Subcutaneous abdominal adipose tissue (tissue), 5 donors: ENCODE measurements around the gene PRKRA.
"Not testable (repeated sequence)": the region's sequence is repeated elsewhere in the genome, so short reads cannot be mapped to it uniquely, and the experiment has no call there.

Experiments used
- H3K27ac ChIP-seq: one replicate; pipeline ENCODE4 v1.7.0; 2013; ENCODE audit warnings: low read depth, mild to moderate bottlenecking, inconsistent platforms, low read length, moderate library complexity
- H3K27me3 ChIP-seq, 5 donors: one replicate each; pipeline ENCODE4 v1.7.0; 2013; ENCODE audit warnings: low read length in 5 of 5, inconsistent platforms in 1 of 5; ENCODE audit not compliant: control insufficient read depth in 5 of 5, insufficient read depth in 4 of 5
- H3K36me3 ChIP-seq, 5 donors: one replicate each; pipeline ENCODE4 v1.7.0; 2013; ENCODE audit warnings: low read length in 5 of 5; ENCODE audit not compliant: control insufficient read depth in 5 of 5, insufficient read depth in 5 of 5
- H3K4me1 ChIP-seq, 5 donors: one replicate each; pipeline ENCODE4 v1.7.0; 2013; ENCODE audit warnings: low read length in 5 of 5, mild to moderate bottlenecking in 3 of 5, moderate library complexity in 1 of 5; ENCODE audit not compliant: control insufficient read depth in 5 of 5, insufficient read depth in 5 of 5
- H3K4me3 ChIP-seq, 5 donors: one replicate each; pipeline ENCODE4 v1.7.0; 2013; ENCODE audit warnings: low read length in 5 of 5, low read depth in 1 of 5
- H3K9ac ChIP-seq, 5 donors: one replicate each; pipeline ENCODE4 v1.7.0; 2013; ENCODE audit warnings: low read length in 5 of 5, mild to moderate bottlenecking in 4 of 5, moderate library complexity in 3 of 5
- H3K9me3 ChIP-seq, 5 donors: one replicate each; pipeline ENCODE4 v1.7.0; 2013; ENCODE audit warnings: low read length in 5 of 5; ENCODE audit not compliant: control insufficient read depth in 5 of 5
- donor health status: healthy.
- donor health status: healthy.
- donor health status: healthy.
- donor health status: healthy.
- donor health status: healthy.

Gene PRKRA

DNA sequence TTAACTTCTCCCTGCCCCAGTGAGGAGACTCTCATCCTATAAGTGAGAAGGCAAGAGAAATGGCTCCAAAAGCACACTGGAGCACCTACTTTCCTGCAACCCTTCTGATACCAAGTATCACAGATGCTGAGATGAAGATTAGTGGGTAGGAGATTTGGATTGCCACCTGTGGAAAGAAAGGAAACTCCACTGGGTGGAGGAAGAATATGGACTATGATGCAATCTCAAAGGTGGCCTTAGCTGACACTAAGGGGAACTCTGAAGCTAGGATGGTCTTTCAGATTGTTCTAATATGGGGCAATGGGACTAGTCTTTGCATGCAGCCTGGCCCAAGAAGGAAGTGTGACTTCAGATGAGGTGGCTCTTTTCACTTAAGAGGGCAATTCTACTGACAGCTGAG lies 21.6 kb downstream of the PRKRA start:
- H3K27me3 ChIP-seq, result no peaks in the 10 kb centered on the region
- H3K4me3 ChIP-seq, result no peak overlapping the region
- H3K4me1 ChIP-seq, result peaks cover 0 to 4% (median 0%) of the 10 kb centered on the region in 5 donors
- H3K27ac ChIP-seq, result no peak overlapping the region
- H3K36me3 ChIP-seq, result peaks cover 36 to 70% (median 54%) of the 10 kb centered on the region in 5 donors
- H3K9ac ChIP-seq, result no peak overlapping the region
- H3K9me3 ChIP-seq, result peaks cover 0 to 4% (median 0%) of the 10 kb centered on the region in 5 donors

DNA sequence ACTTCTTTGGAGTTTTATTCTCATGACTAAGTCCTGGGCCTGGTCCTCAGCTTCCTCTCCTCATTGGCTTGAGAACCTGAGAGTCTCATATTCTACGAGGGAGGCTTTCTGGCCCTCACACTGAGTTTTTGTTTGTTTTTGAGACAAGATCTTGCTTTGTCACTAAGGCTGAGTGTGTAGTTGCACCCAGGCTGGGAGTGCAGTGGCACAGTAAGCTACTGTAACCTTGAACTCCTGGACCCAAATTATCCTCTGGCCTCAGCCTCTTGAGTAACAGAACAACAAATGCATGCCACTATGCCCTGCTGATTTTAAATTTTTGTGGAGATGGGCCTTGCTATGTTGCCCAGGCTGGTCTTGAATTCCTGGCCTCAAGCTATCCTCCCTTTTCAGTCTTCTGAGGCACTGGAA lies 22.6 kb downstream of the PRKRA start:
- H3K9ac ChIP-seq, result no peak overlapping the region
- H3K27ac ChIP-seq, result no peak overlapping the region
- no peaks in the 10 kb centered on the region for H3K27me3 ChIP-seq
- peaks cover 0 to 4% (median 0%) of the 10 kb centered on the region in 5 donors for H3K9me3 ChIP-seq
- peaks cover 35 to 60% (median 48%) of the 10 kb centered on the region in 5 donors for H3K36me3 ChIP-seq
- H3K4me3 ChIP-seq, result no peak overlapping the region
- peaks cover 0 to 4% (median 0%) of the 10 kb centered on the region in 5 donors for H3K4me1 ChIP-seq

- Histone ChIP-seq H3K4me1 (peaks cover 0 to 4% (median 0%) of the 10 kb centered on the region in 5 donors), H3K36me3 (peaks cover 25 to 56% (median 38%) of the 10 kb centered on the region in 5 donors), H3K9me3 (peaks cover 0 to 4% (median 0%) of the 10 kb centered on the region in 5 donors), H3K27ac (no peak overlapping the region), H3K4me3 (no peak overlapping the region), H3K9ac (no peak overlapping the region), H3K27me3 (no peaks in the 10 kb centered on the region)
Measured at GRCh38 chr2:178427458-178427857, 23.5 kb downstream of the PRKRA start.

DNA sequence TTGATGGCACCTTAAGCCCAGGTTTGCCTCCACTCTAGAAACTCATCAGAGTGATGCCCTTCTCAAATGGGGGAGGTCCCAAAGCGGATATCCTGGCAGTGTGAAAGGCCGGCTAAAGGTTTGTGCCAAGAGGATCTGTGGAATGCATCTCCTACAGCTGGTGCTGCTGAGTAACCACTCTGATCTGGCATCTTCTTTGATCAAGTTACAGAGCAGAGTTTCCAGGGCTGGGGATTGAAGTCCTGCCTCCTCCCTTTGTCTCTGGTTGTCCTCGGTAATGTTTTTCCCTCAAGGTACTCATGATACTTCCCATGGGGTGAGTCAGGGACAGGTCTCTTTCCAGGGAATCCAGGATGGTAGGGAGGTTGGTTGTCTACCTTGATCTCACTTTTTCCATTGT lies 24.6 kb downstream of the PRKRA start:
- H3K4me3 ChIP-seq, result no peak overlapping the region
- H3K36me3 ChIP-seq, result peaks cover 14 to 45% (median 29%) of the 10 kb centered on the region in 5 donors
- no peak overlapping the region for H3K27ac ChIP-seq
- H3K27me3 ChIP-seq, result no peaks in the 10 kb centered on the region
- H3K9me3 ChIP-seq, result peaks cover 0 to 4% (median 0%) of the 10 kb centered on the region in 5 donors
- no peak overlapping the region for H3K9ac ChIP-seq
- H3K4me1 ChIP-seq, result peaks cover 0 to 4% (median 0%) of the 10 kb centered on the region in 5 donors

DNA sequence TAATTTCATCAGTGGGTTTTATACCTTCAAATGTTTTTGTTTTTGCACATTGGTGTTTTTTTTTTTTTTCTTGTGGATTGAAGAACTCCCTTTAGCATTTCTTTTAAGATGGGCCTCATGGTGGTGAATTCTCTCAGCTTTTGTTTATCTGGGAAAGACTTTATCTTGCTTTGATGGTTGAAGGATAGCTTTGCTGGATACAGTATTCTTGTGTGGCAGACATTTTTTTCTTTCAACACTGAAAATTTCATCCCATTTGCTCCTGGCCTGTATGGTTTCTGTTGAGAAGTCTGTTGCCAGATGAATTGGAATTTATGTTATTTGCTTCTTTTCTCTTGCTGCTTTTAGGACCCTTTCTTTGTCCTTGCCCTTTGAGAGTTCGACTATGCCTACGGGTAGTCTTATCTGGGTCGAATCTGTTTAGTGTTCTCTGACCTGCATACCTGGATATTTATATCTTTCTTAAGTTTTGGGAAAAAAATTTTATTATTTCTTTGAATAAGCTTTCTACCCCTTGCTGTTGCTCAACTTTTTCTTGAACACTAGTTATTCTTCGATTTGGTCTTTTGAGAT lies 25.6 kb downstream of the PRKRA start:
- Histone ChIP-seq H3K4me1 (peaks cover 0 to 4% (median 4%) of the 10 kb centered on the region in 5 donors), H3K9me3 (peaks cover 0 to 4% (median 0%) of the 10 kb centered on the region in 5 donors), H3K4me3 (no peak overlapping the region), H3K27me3 (no peaks in the 10 kb centered on the region), H3K27ac (no peak overlapping the region), H3K9ac (no peak overlapping the region), H3K36me3 (peaks cover 9 to 35% (median 23%) of the 10 kb centered on the region in 5 donors)

- H3K4me1 ChIP-seq, H3K9me3 ChIP-seq, H3K4me3 ChIP-seq, H3K27me3 ChIP-seq, H3K27ac ChIP-seq, H3K9ac ChIP-seq: not testable (repeated sequence)
- H3K36me3 ChIP-seq, result peaks cover 2 to 19% (median 9%) of the 10 kb centered on the region in 5 donors
Measured at GRCh38 chr2:178423746-178424145, 27.2 kb downstream of the PRKRA start.

DNA sequence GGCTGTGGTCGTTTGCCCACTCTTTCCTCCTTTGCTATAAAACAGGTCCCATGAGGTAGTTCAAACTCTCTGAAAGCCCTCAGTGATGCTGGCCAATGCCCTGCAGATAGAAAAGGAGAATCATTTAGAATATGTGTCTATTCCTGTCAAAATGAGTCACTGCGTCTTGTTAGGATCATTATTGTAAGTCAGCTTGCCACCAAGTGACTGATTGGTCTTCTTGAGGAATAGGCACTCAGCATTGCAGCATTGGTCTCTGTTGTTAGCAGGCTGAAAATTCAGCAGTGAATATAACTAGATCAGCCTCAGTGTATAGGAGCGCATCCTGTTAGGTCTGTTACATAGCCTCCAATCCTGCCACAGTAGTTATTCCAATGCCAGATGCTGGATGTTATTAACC lies 28.9 kb downstream of the PRKRA start:
- Histone ChIP-seq H3K27me3 (no peaks in the 10 kb centered on the region), H3K9ac (no peak overlapping the region), H3K9me3 (peaks cover 0 to 4% (median 0%) of the 10 kb centered on the region in 5 donors), H3K4me3 (no peak overlapping the region), H3K36me3 (peaks cover 2 to 13% (median 7%) of the 10 kb centered on the region in 5 donors), H3K27ac (no peak overlapping the region), H3K4me1 (peaks cover 0 to 8% (median 3%) of the 10 kb centered on the region in 5 donors)

DNA sequence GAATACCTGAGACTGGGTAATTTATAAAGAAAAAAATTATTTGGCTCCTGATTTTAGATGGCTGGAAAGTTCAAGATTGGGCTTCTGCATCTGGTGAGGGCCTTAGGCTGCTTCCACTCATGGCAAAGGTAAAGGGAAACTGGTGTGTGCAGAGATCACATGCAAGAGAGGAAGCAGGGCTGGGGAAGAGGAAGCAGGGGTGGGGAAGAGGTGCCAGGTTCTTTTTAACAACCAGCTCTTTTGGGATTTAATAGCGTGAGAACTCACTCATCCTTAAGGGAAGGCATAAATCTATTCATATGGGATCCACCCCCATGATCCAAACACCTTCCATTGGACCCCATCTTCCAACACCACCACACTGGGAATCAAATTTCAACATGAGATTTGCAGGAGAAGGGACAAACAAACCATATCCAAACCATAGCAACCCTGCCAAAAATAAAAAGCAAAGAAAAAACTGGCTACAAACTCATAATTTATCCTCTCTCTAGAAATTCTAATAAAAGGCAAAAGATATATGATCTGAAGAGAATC lies 30.4 kb downstream of the PRKRA start:
- Histone ChIP-seq H3K27me3 (no peaks in the 10 kb centered on the region), H3K9me3 (peaks cover 0 to 4% (median 0%) of the 10 kb centered on the region in 5 donors), H3K9ac (no peak overlapping the region), H3K4me1 (peaks cover 0 to 8% (median 3%) of the 10 kb centered on the region in 5 donors), H3K36me3 (peaks cover 0 to 5% (median 0%) of the 10 kb centered on the region in 5 donors), H3K27ac (no peak overlapping the region), H3K4me3 (no peak overlapping the region)

DNA sequence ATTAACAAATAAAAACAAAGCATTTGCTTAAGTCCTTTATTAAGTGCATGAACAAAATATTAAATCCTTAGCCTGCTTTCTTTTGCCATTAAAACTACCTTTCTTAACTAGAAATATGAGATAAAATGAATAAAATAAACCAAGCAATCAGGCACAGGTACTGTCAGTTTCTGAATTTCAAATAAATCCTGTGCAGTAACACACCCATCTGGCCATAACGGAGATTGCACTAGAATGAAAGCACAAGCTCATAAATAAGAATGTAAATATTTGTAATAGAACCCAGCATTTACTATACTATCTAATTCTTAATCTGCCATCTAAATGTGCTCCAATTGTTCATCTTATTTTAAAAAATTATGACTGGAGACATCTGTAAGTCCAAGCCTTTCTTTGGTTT lies 31.9 kb downstream of the PRKRA start:
- H3K4me3 ChIP-seq, result no peak overlapping the region
- no peaks in the 10 kb centered on the region for H3K27me3 ChIP-seq
- peaks cover 0 to 5% (median 0%) of the 10 kb centered on the region in 5 donors for H3K36me3 ChIP-seq
- no peak overlapping the region for H3K27ac ChIP-seq
- H3K4me1 ChIP-seq, result peaks cover 0 to 18% (median 13%) of the 10 kb centered on the region in 5 donors
- no peaks in the 10 kb centered on the region for H3K9me3 ChIP-seq
- H3K9ac ChIP-seq, result no peak overlapping the region

- Histone ChIP-seq H3K9ac (no peak overlapping the region), H3K9me3 (no peaks in the 10 kb centered on the region), H3K36me3 (peaks cover 0 to 5% (median 0%) of the 10 kb centered on the region in 5 donors), H3K4me3 (no peak overlapping the region), H3K27ac (no peak overlapping the region), H3K4me1 (peaks cover 0 to 19% (median 16%) of the 10 kb centered on the region in 5 donors), H3K27me3 (no peaks in the 10 kb centered on the region)
Measured at GRCh38 chr2:178418426-178418825, 32.5 kb downstream of the PRKRA start.
